Coronary artery (tissue), 2 donors: Measurements from ENCODE around the gene PADI2.

ENCODE experiments used
- DNase-seq: peaks from one replicate; pipeline ENCODE4 v3.0.0-alpha.2; 2017; ENCODE audit warnings: low spot score
- H3K27ac ChIP-seq, 2 donors: fragments of 200-600 bp; sonication (generic); one replicate each; pipeline ENCODE4 v1.5.1; 2016 to 2019
- H3K4me3 ChIP-seq: fragments of 200-600 bp; sonication (generic); 2 replicates; pipeline ENCODE4 v1.5.1; 2016; ENCODE audit warnings: mild to moderate bottlenecking, moderate library complexity
- TF ChIP-seq, protein P1 (sequence below): fragments of 200-600 bp; sonication (generic); IDR thresholded peaks from one replicate; pipeline ENCODE4 v1.5.1; 2019; ENCODE audit warnings: antibody characterized with exemption

Gene PADI2

GRCh38 chr1:17121881-17122280 is 2.6 kb upstream of the PADI2 start:
- no peak overlapping the region for H3K27ac ChIP-seq
- no peak overlapping the region for H3K4me3 ChIP-seq
- TF ChIP-seq, protein P1, sequence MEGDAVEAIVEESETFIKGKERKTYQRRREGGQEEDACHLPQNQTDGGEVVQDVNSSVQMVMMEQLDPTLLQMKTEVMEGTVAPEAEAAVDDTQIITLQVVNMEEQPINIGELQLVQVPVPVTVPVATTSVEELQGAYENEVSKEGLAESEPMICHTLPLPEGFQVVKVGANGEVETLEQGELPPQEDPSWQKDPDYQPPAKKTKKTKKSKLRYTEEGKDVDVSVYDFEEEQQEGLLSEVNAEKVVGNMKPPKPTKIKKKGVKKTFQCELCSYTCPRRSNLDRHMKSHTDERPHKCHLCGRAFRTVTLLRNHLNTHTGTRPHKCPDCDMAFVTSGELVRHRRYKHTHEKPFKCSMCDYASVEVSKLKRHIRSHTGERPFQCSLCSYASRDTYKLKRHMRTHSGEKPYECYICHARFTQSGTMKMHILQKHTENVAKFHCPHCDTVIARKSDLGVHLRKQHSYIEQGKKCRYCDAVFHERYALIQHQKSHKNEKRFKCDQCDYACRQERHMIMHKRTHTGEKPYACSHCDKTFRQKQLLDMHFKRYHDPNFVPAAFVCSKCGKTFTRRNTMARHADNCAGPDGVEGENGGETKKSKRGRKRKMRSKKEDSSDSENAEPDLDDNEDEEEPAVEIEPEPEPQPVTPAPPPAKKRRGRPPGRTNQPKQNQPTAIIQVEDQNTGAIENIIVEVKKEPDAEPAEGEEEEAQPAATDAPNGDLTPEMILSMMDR = no peak
- DNase-seq = no peak

DNA sequence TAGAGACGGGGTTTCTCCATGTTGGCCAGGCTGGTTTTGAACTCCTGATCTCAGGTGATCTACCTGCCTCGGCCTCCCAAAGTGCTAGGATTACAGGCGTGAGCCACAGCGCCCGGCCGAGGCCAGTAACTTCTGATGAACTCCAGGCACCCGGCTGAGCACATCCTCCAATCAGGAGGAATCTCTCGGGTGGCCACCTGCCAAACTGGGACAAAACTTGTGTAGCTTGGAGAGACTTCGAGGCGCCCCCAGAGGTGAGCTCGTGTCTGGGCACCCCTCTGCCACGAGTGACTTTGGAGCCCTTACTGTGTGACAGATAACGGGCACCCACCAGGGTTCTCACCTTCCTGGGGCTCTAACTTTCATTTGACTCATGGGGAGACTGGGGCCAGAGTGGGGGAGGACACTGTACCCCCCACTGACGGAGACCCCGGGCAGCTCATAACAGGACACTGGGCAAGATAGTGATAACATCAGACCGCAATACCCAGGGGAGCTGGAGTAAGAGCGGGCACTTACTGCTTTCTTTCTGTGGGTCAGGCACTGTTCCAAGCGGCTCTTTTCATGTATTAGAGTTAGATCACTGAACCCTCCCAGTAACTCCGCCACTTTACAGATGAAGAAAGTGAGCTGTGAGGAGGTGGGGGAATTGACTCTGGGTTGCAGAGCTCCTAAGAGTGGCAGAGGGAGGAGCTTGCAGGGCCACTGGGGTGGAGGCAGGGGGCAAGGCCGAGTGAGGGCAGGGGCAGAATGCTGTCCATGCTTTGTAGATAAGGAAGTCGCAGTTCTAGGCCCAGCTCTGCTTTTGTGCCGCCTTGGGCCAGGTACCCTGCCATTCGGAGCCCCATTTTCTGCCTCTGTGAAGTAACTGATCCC is 1.9 kb upstream of the PADI2 start:
- DNase-seq = no peak
- TF ChIP-seq, protein P1 = no peak
- no peak overlapping the region for H3K27ac ChIP-seq
- H3K4me3 ChIP-seq = no peak overlapping the region

GRCh38 chr1:17120481-17120877 is 1.2 kb upstream of the PADI2 start:
- Histone ChIP-seq H3K27ac (no peak overlapping the region), H3K4me3 (no peak overlapping the region)
- TF ChIP-seq, protein P1 = no peak
- no peak for DNase-seq

DNA sequence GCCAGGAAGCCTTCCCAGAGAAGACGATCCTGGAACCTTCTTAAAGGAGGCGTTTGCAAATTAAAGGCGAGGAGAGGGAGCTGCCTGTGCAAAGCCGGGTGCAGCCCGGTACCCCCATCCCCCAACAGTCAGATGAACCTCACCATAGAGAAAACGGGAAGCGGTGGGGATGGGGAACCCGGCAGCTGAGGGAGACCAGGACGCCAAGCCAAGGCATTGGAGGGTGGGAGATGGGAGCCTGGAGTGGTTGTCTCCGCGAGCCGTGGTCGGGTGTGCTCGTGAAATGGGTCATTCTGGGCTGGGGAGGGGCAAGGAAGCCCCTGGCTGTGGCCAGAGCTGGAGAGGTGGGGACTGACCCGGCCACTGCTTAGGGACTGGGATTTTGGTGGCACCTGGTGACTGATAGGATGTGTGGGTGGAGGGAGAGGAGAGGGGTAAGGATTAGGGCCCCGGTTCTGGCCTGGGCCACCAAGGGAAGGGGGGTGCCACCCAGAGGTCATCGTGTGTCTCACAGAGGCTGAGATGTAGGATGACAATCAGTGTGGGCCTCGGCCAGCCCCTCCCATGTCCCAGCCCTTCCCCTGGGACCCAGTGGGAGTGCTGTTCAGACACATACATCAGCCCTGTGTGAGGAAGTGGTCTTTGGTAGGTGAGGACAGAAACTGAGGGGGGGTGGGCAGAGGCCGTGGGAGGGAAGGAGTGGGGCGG is 676 bp upstream of the PADI2 start:
- no peak for DNase-seq
- H3K27ac ChIP-seq = no peak overlapping the region
- peak overlapping the region; percentile 62 for H3K4me3 ChIP-seq
- TF ChIP-seq, protein P1 = no peak

DNA sequence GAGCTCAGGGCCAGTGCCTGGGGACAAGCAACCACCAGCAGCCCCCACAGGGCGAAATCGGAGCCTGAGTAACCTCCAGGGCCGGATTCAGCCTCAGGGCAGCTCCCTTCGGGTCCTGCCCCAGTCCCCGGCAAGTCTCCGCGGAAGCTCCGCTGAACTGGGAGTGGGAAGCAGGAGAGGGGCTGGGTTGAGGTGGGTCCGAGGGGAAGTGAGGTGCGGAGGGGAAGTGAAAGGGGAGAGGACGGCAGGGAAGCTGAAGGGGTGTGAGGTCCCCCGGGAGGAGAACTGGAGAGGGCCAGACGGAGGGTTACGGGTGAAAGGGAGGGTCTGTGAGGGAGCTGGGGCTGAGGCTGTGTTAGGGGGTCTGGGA is 560 bp downstream of the PADI2 start:
- DNase-seq = no peak
- Histone ChIP-seq H3K27ac (no peak overlapping the region), H3K4me3 (peak overlapping the region; percentile 62)
- TF ChIP-seq, protein P1 = no peak

GRCh38 chr1:17118268-17118667 is 983 bp downstream of the PADI2 start:
- H3K27ac ChIP-seq = no peak overlapping the region
- no peak for DNase-seq
- H3K4me3 ChIP-seq = peak overlapping the region; percentile 62
- TF ChIP-seq, protein P1 = no peak
